ENCODE data around the gene POLK. TPM values are rescaled to one million over a fixed set of nuclear protein-coding genes. Genes with fewer than 3 reads are reported as not detected.
"Not testable (repeated sequence)": the region's sequence is repeated elsewhere in the genome, so short reads cannot be mapped to it uniquely, and the experiment has no call there.

Gene POLK
- total RNA-seq, 1 donor, result 50.1 TPM

GRCh38 chr5:75568202-75568601 lies 56.5 kb downstream of the POLK start:
- TF ChIP-seq CTCF (IDR thresholded peaks at IDR 0.05; ENCODE audit: insufficient read depth, low read depth, low read length), result peak; percentile 1
- DNase-seq (ENCODE audit: low read depth), result no peak

GRCh38 chr5:75571547-75571946 lies 59.9 kb downstream of the POLK start:
- no peak for TF ChIP-seq CTCF (IDR thresholded peaks at IDR 0.05; ENCODE audit: insufficient read depth, low read depth, low read length)
- no peak overlapping the region for H3K4me3 ChIP-seq (ENCODE audit: low read depth, low read length)
- no peak for DNase-seq (ENCODE audit: low read depth)

More at GRCh38 chr5:75568202-75568601, 56.5 kb downstream of the POLK start:
- no peak overlapping the region for H3K4me3 ChIP-seq (ENCODE audit: low read depth, low read length)

GRCh38 chr5:75574791-75575190 lies 63.1 kb downstream of the POLK start:
- DNase-seq (ENCODE audit: low read depth), result no peak
- TF ChIP-seq CTCF (IDR thresholded peaks at IDR 0.05; ENCODE audit: insufficient read depth, low read depth, low read length), result no peak

GRCh38 chr5:75578280-75578679 lies 66.6 kb downstream of the POLK start:
- not testable (repeated sequence) for DNase-seq (ENCODE audit: low read depth); H3K4me3 ChIP-seq (ENCODE audit: low read depth, low read length)

More at GRCh38 chr5:75574791-75575190, 63.1 kb downstream of the POLK start:
- H3K4me3 ChIP-seq (ENCODE audit: low read depth, low read length), result no peak overlapping the region

- no peak overlapping the region for H3K4me3 ChIP-seq (ENCODE audit: low read depth, low read length)
- no peak for DNase-seq (ENCODE audit: low read depth)
- TF ChIP-seq CTCF (IDR thresholded peaks at IDR 0.05; ENCODE audit: insufficient read depth, low read depth, low read length), result peak; percentile 20
Measured at GRCh38 chr5:75584641-75585040, 73.0 kb downstream of the POLK start.

GRCh38 chr5:75588666-75589065 lies 77.0 kb downstream of the POLK start:
- no peak overlapping the region for H3K4me3 ChIP-seq (ENCODE audit: low read depth, low read length)

GRCh38 chr5:75600535-75600934 lies 88.8 kb downstream of the POLK start:
- TF ChIP-seq CTCF (IDR thresholded peaks at IDR 0.05; ENCODE audit: insufficient read depth, low read depth, low read length), result no peak
- no peak overlapping the region for H3K4me3 ChIP-seq (ENCODE audit: low read depth, low read length)
- DNase-seq (ENCODE audit: low read depth), result no peak

More at GRCh38 chr5:75588666-75589065, 77.0 kb downstream of the POLK start:
- TF ChIP-seq CTCF (IDR thresholded peaks at IDR 0.05; ENCODE audit: insufficient read depth, low read depth, low read length), result no peak
- DNase-seq (ENCODE audit: low read depth), result no peak

Data from fibroblast of villous mesenchyme (primary cell).